ENCODE results near the gene DUSP2.

The DUSP2 gene

GRCh38 chr2:96145036-96145847 is at the start of gene DUSP2:
TSS of gene DUSP2 (minus strand) at chr2:96145440. CDS start at chr2:96145354, 86 bp downstream.
- peak; percentile 80 for DNase-seq

- DNase-seq, result no peak
These were observed 46.9 kb upstream of the DUSP2 start for GRCh38 chr2:96191937-96192670.

- DNase-seq, result no peak
These were observed 43.7 kb upstream of the DUSP2 start for GRCh38 chr2:96188821-96189526.

- no peak for DNase-seq
These were observed 41.3 kb upstream of the DUSP2 start for GRCh38 chr2:96186562-96186961.

GRCh38 chr2:96185516-96185915 is 40.3 kb upstream of the DUSP2 start:
- no peak for DNase-seq

- DNase-seq, result no peak
These were observed 39.7 kb upstream of the DUSP2 start for GRCh38 chr2:96184989-96185388.

GRCh38 chr2:96184188-96184587 is 38.9 kb upstream of the DUSP2 start:
- no peak for DNase-seq

GRCh38 chr2:96181529-96181928 is 36.3 kb upstream of the DUSP2 start:
- DNase-seq, result no peak

GRCh38 chr2:96180521-96180920 is 35.3 kb upstream of the DUSP2 start:
- no peak for DNase-seq

- DNase-seq, result no peak
These were observed 34.8 kb upstream of the DUSP2 start for GRCh38 chr2:96180002-96180401.

GRCh38 chr2:96176661-96177060 is 31.4 kb upstream of the DUSP2 start:
- DNase-seq, result no peak

- DNase-seq, result no peak
These were observed 30.7 kb upstream of the DUSP2 start for GRCh38 chr2:96175951-96176350.

- DNase-seq, result peak; percentile 79
These were observed 29.3 kb upstream of the DUSP2 start for GRCh38 chr2:96174251-96175144.

GRCh38 chr2:96171831-96172230 is 26.6 kb upstream of the DUSP2 start:
- DNase-seq, result no peak

GRCh38 chr2:96170626-96171025 is 25.4 kb upstream of the DUSP2 start:
- DNase-seq, result no peak

- no peak for DNase-seq
These were observed 24.7 kb upstream of the DUSP2 start for GRCh38 chr2:96169868-96170507.

- peak; percentile 67 for DNase-seq
These were observed 22.3 kb upstream of the DUSP2 start for GRCh38 chr2:96167407-96168013.

GRCh38 chr2:96164459-96165184 is 19.4 kb upstream of the DUSP2 start:
- no peak for DNase-seq

- DNase-seq, result no peak
These were observed 18.7 kb upstream of the DUSP2 start for GRCh38 chr2:96163768-96164429.

GRCh38 chr2:96163415-96163767 is 18.2 kb upstream of the DUSP2 start:
- no peak for DNase-seq

All from NCI-H69 (cell line).